COR-L47 (cell line): ENCODE measurements around the gene S100A7.
"Not testable (repeated sequence)": the region's sequence is repeated elsewhere in the genome, so short reads cannot be mapped to it uniquely, and the experiment has no call there.

Experiments
- DNase-seq: peaks from one replicate; lab custom pipeline; 2025; lab: John Stamatoyannopoulos, UW

Gene S100A7

GRCh38 chr1:153476491-153477093, 16.1 kb upstream of the S100A7 start:
- no peak for DNase-seq

- DNase-seq, result no peak
Observed at GRCh38 chr1:153475282-153475681, 14.8 kb upstream of the S100A7 start.

GRCh38 chr1:153474347-153474746, 13.9 kb upstream of the S100A7 start:
- no peak for DNase-seq

- no peak for DNase-seq
Observed at GRCh38 chr1:153470707-153471106, 10.3 kb upstream of the S100A7 start.

GRCh38 chr1:153466908-153467307, 6.5 kb upstream of the S100A7 start:
- DNase-seq, result no peak

- no peak for DNase-seq
Observed at GRCh38 chr1:153465811-153466636, 5.6 kb upstream of the S100A7 start.

- DNase-seq, result not testable (repeated sequence)
Observed at GRCh38 chr1:153462741-153463140, 2.3 kb upstream of the S100A7 start.

- no peak for DNase-seq
Observed at GRCh38 chr1:153459655-153460054, 796 bp downstream of the S100A7 start.

- DNase-seq, result no peak
Observed at GRCh38 chr1:153456396-153456795, 4.1 kb downstream of the S100A7 start.

GRCh38 chr1:153448851-153449250, 11.6 kb downstream of the S100A7 start:
- not testable (repeated sequence) for DNase-seq

- no peak for DNase-seq
Observed at GRCh38 chr1:153447498-153448170, 12.8 kb downstream of the S100A7 start.

- no peak for DNase-seq
Observed at GRCh38 chr1:153444078-153444477, 16.4 kb downstream of the S100A7 start.

GRCh38 chr1:153443486-153443885, 17.0 kb downstream of the S100A7 start:
- no peak for DNase-seq

GRCh38 chr1:153441238-153441755, 19.2 kb downstream of the S100A7 start:
- DNase-seq, result no peak

- no peak for DNase-seq
Observed at GRCh38 chr1:153439273-153439672, 21.2 kb downstream of the S100A7 start.

GRCh38 chr1:153438599-153438998, 21.9 kb downstream of the S100A7 start:
- no peak for DNase-seq

- no peak for DNase-seq
Observed at GRCh38 chr1:153437236-153437635, 23.2 kb downstream of the S100A7 start.

- DNase-seq, result no peak
Observed at GRCh38 chr1:153434746-153435455, 25.6 kb downstream of the S100A7 start.

- no peak for DNase-seq
Observed at GRCh38 chr1:153432874-153433681, 27.4 kb downstream of the S100A7 start.

GRCh38 chr1:153431928-153432327, 28.5 kb downstream of the S100A7 start:
- DNase-seq, result no peak

- no peak for DNase-seq
Observed at GRCh38 chr1:153431427-153431826, 29.0 kb downstream of the S100A7 start.
